HG02884 (cell line): ENCODE data around the gene SLC27A3.

Source experiments
- ATAC-seq: cut with Tn5 transposase; IDR thresholded peaks from one replicate; pipeline ENCODE4 v1.9.1; 2021; ENCODE audit warnings: mild to moderate bottlenecking, moderate library complexity; ENCODE audit not compliant: unreplicated experiment

The SLC27A3 gene, protein sequence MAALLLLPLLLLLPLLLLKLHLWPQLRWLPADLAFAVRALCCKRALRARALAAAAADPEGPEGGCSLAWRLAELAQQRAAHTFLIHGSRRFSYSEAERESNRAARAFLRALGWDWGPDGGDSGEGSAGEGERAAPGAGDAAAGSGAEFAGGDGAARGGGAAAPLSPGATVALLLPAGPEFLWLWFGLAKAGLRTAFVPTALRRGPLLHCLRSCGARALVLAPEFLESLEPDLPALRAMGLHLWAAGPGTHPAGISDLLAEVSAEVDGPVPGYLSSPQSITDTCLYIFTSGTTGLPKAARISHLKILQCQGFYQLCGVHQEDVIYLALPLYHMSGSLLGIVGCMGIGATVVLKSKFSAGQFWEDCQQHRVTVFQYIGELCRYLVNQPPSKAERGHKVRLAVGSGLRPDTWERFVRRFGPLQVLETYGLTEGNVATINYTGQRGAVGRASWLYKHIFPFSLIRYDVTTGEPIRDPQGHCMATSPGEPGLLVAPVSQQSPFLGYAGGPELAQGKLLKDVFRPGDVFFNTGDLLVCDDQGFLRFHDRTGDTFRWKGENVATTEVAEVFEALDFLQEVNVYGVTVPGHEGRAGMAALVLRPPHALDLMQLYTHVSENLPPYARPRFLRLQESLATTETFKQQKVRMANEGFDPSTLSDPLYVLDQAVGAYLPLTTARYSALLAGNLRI

DNA sequence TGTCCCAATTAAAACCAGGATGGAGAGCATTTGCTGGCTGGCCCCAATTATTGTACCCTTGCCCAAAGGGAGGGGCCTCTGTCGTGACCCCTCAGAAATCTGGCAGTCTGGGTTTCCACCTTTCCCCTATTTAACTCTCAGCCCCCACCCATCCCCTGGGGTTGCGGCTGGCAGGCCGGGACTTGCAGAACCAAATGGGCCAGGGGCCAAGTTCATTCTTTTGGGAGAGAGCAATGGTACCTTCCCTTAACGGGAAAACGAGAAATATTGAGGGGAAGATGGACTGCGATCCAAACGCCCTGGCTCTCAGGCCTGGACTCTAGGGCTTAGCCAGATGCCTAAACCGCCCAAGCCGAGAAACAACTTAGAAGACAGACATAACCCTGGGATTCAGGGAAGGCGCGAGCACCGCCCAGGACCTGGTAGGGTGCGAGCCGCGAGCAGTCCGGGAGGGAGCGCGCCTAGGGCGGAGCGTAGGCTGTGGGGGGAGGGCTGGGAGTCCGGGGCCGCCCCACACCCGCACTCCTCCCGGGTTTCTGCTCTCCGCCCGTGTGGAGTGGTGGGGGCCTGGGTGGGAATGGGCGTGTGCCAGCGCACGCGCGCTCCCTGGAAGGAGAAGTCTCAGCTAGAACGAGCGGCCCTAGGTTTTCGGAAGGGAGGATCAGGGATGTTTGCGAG is at the start of gene SLC27A3:
Gene SLC27A3, plus strand, starts transcription at position 628 of the 678 bp plus-strand sequence. CDS start 91 bp downstream, outside the sequence.
- no peak for ATAC-seq

DNA sequence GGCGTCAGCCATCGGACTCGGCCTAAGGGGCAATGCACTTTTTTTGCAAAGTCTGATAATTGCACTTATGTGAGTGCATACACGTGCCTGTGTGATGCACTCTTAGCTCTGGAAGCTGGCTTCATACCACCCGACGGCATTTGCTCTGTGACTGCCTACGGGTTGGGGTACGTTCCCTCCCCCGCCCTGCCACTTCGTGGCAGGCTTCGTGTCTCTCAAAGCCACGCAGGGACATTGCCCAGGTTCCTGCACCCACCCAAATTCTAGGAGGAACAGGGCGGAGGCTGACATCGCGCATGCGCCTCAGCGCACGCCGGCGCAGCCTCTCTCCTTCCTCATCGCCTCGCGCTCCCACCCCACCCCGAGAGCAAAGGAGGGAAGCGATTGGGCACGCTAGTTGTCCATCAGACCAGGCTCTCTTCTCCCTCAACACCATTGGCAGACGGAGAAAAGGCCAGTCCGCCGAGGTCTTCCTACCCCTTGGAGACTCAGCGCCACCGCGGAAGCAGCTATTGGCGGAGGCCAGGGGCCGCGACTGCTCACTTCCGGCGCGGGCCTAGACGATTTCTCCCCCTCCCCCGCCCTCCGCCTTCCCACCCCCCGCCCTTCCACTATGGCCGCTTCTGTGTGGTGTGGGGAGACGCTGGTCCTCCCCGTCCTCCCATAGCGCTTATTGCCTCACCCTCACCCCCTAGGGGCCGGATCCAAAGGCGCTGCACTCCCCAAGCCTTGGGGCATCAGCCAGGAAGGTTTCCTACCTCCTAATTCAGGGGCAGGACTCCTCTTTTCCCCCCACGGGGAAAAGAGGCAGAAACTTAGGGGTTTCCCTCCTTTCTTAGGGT is 47.5 kb upstream of the SLC27A3 start, which contains the start of gene INTS3:
Gene INTS3, plus strand, starts transcription at position 588 of the 842 bp plus-strand sequence. CDS start 585 bp downstream, outside the sequence.
- ATAC-seq, result peak; percentile 97

DNA sequence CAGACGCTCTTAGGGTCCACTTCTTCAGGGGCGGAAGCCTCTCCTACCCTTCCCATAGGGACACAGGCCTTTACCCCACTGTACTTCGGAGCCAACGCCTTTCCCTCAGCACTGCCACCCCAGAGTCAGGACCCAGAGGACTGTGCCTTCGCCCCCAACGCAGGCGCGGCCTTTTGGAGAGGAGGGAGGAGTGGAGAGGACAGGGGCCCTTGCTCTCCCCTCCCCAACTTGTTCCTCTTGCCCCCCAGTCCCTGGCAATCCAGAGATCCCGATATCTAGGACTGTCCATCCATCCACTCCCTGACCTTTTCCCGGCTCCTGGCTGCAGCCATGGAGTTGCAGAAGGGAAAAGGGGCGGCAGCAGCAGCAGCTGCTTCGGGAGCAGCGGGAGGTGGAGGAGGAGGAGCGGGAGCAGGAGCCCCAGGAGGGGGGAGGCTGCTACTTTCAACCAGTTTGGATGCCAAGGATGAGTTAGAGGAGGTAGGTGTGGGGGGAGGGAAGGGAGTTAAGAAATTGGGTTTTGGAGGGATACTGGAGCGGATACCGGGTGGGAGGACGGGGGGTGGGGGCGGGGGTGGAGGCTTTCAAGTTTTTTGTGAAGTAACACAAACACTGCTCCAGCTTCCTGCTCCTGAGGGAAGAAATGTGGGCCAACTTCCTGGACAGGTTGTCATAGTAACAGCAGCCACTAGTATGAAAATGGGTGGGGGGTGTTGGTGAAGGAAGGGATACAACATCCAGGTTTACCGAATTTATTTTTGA is 46.7 kb upstream of the SLC27A3 start:
- no peak for ATAC-seq

DNA sequence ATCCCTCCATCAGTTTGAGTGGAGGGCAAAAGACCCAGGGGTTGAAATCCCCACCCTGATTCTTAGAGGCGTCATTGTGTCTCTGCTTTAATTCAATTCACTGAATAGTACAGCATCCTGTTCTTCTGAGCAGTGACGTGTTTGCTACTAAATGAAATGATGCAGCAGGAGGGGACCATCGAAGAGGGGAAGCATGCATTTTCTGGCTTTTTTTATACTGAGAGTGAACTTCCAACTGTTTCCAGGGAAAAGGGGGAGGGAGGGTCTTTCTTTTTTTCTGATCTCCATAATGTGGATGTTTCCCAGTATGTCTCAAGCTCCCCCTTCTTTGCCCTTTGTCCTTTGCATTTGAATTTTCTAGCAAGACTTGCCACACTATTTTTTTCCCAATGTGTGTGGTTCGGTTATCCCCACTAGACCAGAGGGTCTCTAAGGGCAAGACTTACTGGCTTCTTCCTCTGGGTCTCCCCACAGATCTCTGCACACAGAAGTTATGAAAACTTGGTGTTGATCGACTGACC is 44.7 kb upstream of the SLC27A3 start:
- no peak for ATAC-seq

DNA sequence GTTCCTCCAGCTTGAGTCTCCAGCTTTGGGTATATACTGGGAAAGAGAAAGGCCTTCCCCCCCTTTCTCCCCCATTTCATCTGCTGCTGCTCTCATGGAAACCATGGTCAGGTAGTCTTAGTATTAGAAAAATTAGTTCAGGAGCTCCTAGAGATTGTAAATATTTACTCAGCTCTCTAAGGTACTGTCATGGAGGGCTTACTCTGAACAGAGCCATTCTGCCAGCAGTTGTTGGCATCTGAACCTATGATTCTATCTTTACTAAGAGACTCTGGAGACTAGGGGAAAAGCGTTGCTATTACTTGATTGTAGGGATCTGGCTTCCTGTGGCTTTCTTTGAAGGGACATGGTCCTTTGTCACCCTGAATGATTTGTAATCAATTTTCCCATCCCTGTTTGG is 41.2 kb upstream of the SLC27A3 start:
- no peak for ATAC-seq

DNA sequence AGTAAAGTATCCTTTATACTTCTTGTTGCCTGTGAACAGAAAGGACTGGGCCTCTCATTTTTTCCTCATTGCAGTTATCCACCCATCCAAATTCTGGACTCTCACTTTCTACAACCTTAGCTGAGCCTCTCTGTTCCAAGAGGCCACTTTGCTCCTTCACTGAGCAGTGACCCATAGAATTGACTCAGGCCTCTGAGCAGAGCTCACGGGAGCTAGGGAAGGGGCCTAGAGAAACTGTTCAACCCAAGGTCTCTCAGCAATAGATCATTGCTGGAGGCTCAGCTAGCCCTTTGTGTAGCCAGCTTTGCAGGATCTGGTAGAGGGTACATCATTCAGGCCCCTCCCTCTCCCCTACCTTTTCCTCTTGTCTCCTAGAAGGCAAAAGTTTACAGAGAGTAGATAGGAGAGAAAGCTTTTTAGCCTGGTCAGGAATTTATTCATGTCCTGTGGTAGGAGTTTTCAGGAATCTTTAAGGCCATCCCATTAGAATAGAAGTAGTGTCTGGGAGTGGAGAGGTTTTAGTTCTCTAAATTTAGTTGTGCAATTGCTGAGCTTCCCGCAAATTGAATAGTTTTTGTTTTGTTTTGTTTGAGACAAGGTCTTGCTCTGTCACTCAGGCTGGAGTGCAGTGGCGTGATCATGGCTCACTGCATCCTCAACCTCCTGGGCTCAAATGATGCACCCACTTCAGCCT is 40.7 kb upstream of the SLC27A3 start:
- no peak for ATAC-seq

DNA sequence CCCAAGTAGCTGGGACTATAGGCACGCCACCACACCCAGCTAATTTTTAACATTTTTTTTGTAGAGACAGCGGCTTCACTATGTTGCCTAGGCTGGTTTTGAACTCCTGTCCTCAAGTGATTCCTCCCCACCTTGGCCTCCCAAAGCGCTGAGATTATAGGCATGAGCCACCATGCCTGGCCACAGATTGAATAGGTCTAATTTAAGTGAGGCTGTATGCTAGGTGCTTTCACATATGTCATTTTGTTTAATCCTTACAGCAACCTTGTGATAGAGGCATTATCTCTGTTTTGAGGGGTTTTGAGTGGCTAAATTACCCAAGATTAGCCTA is 40.2 kb upstream of the SLC27A3 start:
- no peak for ATAC-seq

DNA sequence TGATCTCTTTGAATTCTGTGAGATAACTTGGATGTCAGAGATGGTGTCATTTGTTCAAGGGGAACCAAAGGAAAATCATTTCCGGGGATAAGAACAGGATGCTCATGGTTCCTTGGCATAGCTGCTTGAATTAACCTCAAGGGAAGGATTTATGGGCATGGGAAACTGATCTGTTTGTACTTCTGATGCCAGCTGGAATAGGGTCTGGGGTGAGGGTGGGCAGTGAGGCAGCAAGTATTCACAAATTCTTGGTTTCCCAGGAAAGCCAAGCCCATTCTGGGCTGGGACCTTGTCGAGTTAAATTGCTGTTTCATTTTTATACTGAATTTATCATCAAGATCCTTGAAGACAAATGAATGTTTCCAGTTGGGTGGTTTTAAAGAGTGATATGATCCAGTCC is 33.2 kb upstream of the SLC27A3 start:
- ATAC-seq, result no peak

DNA sequence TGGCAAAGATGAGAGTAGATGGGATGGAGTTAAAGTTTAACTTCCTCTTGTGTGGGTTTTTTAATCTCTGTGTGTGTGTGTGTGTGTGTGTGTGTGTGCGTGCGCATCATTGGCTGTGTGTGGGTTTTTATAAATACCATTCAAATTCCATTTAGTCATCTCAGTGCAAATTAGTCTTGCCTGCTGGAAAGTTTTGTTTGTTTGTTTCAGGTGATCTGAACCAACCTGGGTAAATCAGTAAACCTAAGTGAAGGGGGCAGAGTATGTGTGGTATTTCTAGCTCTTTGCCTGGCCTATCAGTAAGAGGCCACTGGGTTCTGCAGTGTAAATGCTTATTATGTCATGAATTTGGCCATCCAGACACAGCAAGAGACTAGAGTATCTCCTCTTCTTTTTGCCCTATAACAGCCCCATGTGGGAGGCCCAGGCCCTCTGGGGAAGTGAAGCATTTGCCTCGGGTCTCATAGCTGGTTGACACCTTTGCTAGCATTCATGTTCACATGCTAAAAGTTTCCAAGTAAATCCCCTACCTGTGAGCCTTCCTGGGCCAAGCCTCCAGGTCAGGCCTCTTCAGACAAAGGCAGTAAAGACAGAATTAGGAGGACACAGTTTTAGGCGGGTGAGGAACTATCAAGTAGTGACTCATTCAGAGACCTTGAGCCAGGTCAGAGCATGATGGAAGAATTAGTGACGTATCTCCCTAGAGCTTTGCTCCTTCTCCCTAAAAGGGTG is 32.6 kb upstream of the SLC27A3 start:
- ATAC-seq, result no peak

DNA sequence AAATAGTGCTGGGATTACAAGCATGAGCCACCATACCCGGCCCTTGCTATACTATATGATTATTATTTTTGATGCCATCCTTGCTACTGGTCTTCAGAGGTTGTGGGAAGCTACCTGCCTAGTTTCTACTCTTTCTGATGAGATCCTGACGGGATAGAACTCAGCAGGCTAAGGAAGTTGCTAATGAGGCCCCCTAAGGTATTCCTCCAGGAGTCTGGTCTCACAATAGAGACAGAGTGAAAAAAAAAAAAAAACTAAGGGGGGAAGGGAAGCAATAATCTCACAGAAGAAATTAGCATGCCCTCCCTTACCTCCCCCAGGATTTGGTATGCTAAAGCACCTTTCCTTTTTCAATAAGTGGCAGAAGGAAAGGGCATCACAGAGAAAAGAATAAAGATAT is 29.8 kb upstream of the SLC27A3 start:
- ATAC-seq, result no peak

DNA sequence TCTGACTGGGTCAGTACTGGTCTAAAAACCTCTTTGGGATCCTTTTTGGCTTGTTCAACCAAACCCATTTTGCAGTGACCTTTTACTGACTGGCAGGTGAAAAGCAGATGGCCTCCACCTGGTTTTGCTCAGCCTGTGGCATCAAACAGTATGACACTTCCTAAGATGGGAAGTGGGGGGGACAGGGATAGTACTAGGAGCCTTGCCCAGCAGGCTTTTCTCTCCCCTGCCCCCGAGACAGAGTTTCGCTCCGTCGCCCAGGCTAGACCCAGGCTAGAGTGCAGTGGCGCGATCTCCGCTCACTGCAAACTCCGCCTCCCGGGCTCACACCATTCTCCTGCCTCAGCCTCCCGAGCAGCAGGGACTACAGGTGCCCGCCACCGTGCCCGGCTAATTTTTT is 29.0 kb upstream of the SLC27A3 start:
- ATAC-seq, result no peak

DNA sequence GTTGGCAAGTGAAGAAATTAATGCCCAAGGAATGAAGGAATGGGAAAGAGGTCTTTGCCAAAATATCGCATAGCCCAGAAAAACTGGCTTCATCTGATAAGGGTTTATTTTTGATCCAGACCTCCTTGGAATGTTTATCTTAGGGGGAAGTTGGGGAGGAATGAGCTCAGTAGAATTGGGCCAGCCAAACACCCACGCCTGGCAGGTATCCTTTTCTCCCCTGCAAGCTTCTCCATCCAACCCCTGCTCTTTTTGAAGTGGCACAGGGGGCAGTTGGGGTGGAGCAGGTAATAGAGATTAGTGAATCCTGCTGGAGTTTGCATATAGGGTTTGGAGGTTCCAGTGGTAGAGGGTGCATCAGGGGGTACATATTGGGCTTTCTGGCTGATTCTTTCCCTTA is 26.3 kb upstream of the SLC27A3 start:
- no peak for ATAC-seq

DNA sequence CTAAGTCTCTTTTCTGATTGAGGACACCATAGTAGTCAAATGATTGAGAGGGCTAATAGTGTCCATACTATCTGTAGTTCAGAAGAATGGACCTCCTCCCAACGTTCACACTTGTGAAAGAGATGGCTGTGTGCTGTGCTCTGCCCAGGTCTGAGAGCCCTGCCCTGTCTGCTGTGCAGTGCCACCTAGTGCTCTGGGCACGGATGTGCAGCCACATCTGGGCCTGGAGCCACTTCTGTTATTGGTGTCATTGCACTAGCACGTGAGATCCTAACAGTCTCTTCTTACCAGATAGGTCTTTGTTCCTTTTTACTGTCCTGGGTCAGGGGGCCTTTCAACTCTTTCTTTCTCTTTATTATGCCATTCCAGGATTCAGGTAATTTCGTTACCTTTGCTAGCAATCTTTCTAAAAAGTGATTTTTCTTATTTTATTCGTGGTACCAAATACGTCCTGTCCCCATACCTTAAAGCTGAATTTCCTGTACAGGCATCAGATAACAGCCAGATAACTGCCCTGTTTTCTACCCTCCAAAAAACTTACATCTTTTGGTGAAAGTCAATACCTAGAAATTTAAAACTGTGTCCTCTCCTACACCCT is 25.7 kb upstream of the SLC27A3 start:
- ATAC-seq, result no peak

DNA sequence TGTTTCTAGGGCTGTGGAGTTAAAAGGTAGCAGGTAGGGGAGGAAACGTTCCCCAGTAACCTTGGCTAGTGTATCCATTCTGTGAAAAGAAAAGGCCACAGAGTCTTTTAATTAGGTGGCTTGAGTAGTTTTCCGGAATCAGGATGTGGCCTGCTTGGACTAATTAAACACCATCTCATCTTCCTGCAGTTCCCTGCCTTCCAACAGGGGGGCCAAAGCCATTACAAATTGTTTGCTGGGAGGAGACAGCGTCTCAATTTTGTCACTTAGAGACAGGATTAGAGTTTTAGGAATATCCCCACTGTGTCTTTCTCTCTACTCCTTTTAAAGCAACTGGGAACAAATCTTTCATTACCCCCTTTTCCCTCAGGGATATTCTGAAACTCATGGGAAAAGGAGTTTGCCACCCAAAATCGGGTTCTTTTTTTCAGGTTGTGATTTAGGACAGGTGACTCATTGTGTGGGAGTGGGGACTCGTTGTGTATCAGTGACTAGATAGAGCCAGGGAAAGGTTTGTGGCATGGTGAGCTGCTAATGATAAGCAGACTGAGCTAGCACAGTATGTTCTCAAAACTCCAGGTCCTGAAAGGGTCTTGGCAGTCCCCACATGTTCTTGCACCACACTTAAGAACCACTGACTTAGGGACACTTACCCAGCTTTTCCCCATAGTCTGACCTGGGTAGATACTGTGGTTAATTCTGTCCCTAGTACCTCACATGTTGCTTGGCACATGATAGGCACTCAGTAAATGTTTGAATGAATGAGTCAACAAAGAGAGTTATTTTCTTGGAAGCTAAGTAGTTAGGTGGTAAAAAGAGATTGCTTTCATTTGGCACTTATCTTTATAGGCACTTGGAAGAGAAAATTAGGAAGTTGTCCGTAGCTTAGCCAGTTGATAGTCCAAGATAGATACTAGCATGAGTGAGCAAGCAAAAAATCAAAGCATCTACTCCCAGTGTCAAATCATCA is 24.9 kb upstream of the SLC27A3 start:
- no peak for ATAC-seq

DNA sequence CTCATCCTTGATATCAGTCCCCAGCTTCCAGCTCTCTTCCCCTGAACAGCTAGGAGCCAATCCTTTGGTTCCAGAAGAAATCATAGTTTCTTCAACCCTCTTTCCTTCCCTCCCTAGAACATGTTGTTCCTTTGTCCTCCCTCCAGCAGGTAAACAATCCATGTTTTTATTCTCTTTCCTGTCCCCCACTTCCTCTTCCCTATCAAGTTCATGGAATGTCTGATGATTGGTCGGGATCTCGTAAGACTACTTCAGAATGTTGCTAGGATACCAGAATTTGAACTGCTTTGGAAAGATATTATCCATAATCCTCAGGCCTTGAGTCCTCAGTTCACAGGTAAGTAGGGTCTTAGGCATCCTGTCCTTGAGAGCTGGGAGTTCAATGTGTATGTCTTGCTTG is 23.1 kb upstream of the SLC27A3 start:
- ATAC-seq, result no peak

DNA sequence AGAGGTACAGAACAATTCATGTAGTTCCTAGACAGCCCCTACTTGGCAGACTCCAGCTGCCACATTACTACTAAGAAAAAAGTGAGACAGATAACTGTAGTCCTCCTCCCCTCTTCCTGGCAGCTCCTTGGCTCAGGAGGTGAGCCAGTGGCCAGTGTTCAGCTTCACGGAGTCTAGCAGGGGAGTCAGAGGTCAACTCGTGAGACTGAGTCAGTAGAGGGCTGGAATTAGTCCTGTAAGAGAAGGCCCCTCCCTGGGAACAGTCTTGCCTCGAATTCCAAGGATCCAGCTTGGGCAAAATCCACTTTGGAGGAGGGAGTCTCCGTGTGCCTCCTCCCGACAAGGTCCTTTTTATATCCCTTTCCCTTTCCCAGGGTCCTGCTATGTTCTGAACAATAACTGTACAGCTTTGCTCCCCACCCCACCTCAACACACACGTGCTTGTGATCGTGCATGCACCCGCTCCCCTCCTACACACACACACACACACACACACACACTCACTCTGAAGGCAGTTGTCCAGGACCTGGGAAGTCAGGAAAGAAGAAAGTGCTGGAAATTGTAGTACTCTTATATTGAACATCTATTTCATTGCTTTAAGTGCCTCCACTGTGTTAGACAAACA is 22.5 kb upstream of the SLC27A3 start:
- no peak for ATAC-seq

DNA sequence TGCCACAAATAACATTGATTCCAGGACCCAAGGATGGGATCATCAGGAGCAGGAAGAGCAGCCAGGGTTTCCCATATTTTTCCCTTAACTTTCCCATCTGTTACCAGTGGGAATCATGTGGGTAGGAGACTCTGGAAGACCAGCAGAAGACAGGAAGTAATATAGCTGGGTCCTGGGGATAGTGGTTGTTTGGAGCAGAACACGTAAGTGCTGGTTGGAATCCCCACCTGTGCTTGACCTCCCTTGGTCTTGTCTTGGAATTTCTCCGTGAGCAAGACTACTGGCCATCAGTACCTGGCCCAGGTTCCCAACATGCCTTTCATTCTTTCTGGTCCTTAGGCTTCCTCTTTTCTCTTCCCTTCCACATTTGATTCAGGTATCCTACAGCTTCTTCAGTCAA is 20.9 kb upstream of the SLC27A3 start:
- no peak for ATAC-seq
